Measurements from ENCODE around the gene CA5B. TPM values are rescaled to one million over a fixed set of nuclear protein-coding genes. Genes with fewer than 3 reads are reported as not detected.
A peak's percentile ranks its signal among the peaks of the same experiment; 100 is the strongest.

The CA5B gene
- total and polyA plus RNA-seq, 7 experiments from 2014 or later, result 16.4 to 64.6 (median 50.1) TPM

- peaks cover 6 to 44% (median 36%) of the 10 kb centered on the region in 7 donors for H3K4me1 Mint-ChIP-seq
Observed at GRCh38 chrX:15814771-15815365, 76.8 kb downstream of the CA5B start.

GRCh38 chrX:15815779-15816437 is 77.8 kb downstream of the CA5B start:
- H3K27ac Mint-ChIP-seq, result peak overlapping the region; percentile 24 to 88 (median 52)
- H3K4me1 Mint-ChIP-seq, result peaks cover 6 to 47% (median 36%) of the 10 kb centered on the region in 7 donors
- H3K27me3 ChIP-seq (ENCODE audit: control insufficient read depth in 2 of 2, insufficient read depth in 2 of 2, low read length in 2 of 2), result no peaks in the 10 kb centered on the region
- H3K36me3 Mint-ChIP-seq, result peaks cover 0 to 56% (median 22%) of the 10 kb centered on the region in 5 donors
- H3K9me3 Mint-ChIP-seq, result no peaks in the 10 kb centered on the region
- peaks cover 0 to 43% (median 10%) of the 10 kb centered on the region in 3 experiments for H3K36me3 ChIP-seq (ENCODE audit: control insufficient read depth in 2 of 3, insufficient read depth in 3 of 3, low read length in 3 of 3)
- no peaks in the 10 kb centered on the region for H3K9me3 ChIP-seq (ENCODE audit: control insufficient read depth in 2 of 3, low read length in 3 of 3)
- ChIA-PET POLR2A (interaction anchor here (0.7 to 1.0 kb wide), 3 partner anchors 39 to 73 kb away, joined by 3 read pairs; no protein-coding TSS in a partner anchor), CTCF (interaction anchor here (0.8 kb wide), 1 partner anchor 32 kb away, joined by 4 read pairs; no protein-coding TSS in a partner anchor)
- no peaks in the 10 kb centered on the region for H3K27me3 Mint-ChIP-seq
- DNase-seq (peak in 5 of 9 donors; percentile 11 to 32 (median 18)), ATAC-seq (peak; percentile 82)
- no peak overlapping the region for H3K4me3 ChIP-seq (ENCODE audit: low read length)
- H3K4me3 Mint-ChIP-seq, result peak overlapping the region in 5 of 10 donors; percentile 13 to 63 (median 39)
- H3K27ac ChIP-seq (ENCODE audit: low read depth, low read length), result no peak overlapping the region
- intact Hi-C loops (cut with micrococcal nuclease), result loop anchor here (1.0 to 2.0 kb wide), 6 partner anchors 25 to 879 kb away; partner anchors contain the start of genes ZRSR2 (in 2 of the 2) and AP1S2 (in 1 of the 2)
- H3K4me1 ChIP-seq (ENCODE audit: control insufficient read depth in 2 of 2, insufficient read depth in 2 of 2, low read length in 2 of 2), result peaks cover 14 to 26% of the 10 kb centered on the region in 2 donors

More at GRCh38 chrX:15814771-15815365, 76.8 kb downstream of the CA5B start:
- Histone ChIP-seq H3K4me1 (ENCODE audit: control insufficient read depth in 2 of 2, insufficient read depth in 2 of 2, low read length in 2 of 2) (peaks cover 14 to 26% of the 10 kb centered on the region in 2 donors), H3K27me3 (ENCODE audit: control insufficient read depth in 2 of 2, insufficient read depth in 2 of 2, low read length in 2 of 2) (no peaks in the 10 kb centered on the region), H3K9me3 (ENCODE audit: control insufficient read depth in 2 of 3, low read length in 3 of 3) (no peaks in the 10 kb centered on the region), H3K36me3 (ENCODE audit: control insufficient read depth in 2 of 3, insufficient read depth in 3 of 3, low read length in 3 of 3) (peaks cover 0 to 40% (median 10%) of the 10 kb centered on the region in 3 experiments), H3K4me3 (ENCODE audit: low read length) (no peak overlapping the region), H3K27ac (ENCODE audit: low read depth, low read length) (no peak overlapping the region)
- intact Hi-C loops (cut with micrococcal nuclease), result no loop called here
- POLR2A ChIA-PET, result no interaction called here
- H3K9me3 Mint-ChIP-seq, result no peaks in the 10 kb centered on the region
- peak overlapping the region in 4 of 9 donors; percentile 32 to 64 (median 50) for H3K27ac Mint-ChIP-seq
- peak overlapping the region in 1 of 10 donors; percentile 23 for H3K4me3 Mint-ChIP-seq
- no peak for ATAC-seq
- peaks cover 0 to 53% (median 16%) of the 10 kb centered on the region in 5 donors for H3K36me3 Mint-ChIP-seq
- no peaks in the 10 kb centered on the region for H3K27me3 Mint-ChIP-seq
- CTCF ChIA-PET, result no interaction called here
- peak in 1 of 9 donors; percentile 7 for DNase-seq

- H3K36me3 Mint-ChIP-seq, result peaks cover 0 to 56% (median 22%) of the 10 kb centered on the region in 5 donors
- H3K4me3 Mint-ChIP-seq, result peak overlapping the region in 4 of 10 donors; percentile 39 to 74 (median 59)
- intact Hi-C loops (cut with micrococcal nuclease), result loop anchor here (1.0 to 2.0 kb wide), 6 partner anchors 26 to 879 kb away; partner anchors contain the start of genes ZRSR2 (in 2 of the 2) and AP1S2 (in 1 of the 2)
Observed at GRCh38 chrX:15816438-15816809, 78.4 kb downstream of the CA5B start.

GRCh38 chrX:15816886-15817285 is 78.8 kb downstream of the CA5B start:
- peak in 8 of 9 donors; percentile 28 to 59 (median 40) for DNase-seq
- intact Hi-C loops (cut with micrococcal nuclease), result loop anchor here (1.0 to 2.0 kb wide), 7 partner anchors 26 to 878 kb away; partner anchors contain the start of genes ZRSR2 (in 2 of the 2) and AP1S2 (in 1 of the 2)
- CTCF ChIA-PET, result interaction anchor here (0.8 kb wide), 1 partner anchor 33 kb away, joined by 4 read pairs; no protein-coding TSS in a partner anchor

More at GRCh38 chrX:15816438-15816809, 78.4 kb downstream of the CA5B start:
- ATAC-seq (no peak), DNase-seq (no peak)
- H3K27me3 ChIP-seq (ENCODE audit: control insufficient read depth in 2 of 2, insufficient read depth in 2 of 2, low read length in 2 of 2), result no peaks in the 10 kb centered on the region
- no peak overlapping the region for H3K27ac ChIP-seq (ENCODE audit: low read depth, low read length)
- H3K9me3 Mint-ChIP-seq, result no peaks in the 10 kb centered on the region
- H3K9me3 ChIP-seq (ENCODE audit: control insufficient read depth in 2 of 3, low read length in 3 of 3), result no peaks in the 10 kb centered on the region
- peaks cover 0 to 44% (median 10%) of the 10 kb centered on the region in 3 experiments for H3K36me3 ChIP-seq (ENCODE audit: control insufficient read depth in 2 of 3, insufficient read depth in 3 of 3, low read length in 3 of 3)
- peaks cover 14 to 26% of the 10 kb centered on the region in 2 donors for H3K4me1 ChIP-seq (ENCODE audit: control insufficient read depth in 2 of 2, insufficient read depth in 2 of 2, low read length in 2 of 2)
- no peaks in the 10 kb centered on the region for H3K27me3 Mint-ChIP-seq
- ChIA-PET POLR2A (interaction anchor here (0.7 to 1.0 kb wide), 3 partner anchors 39 to 74 kb away, joined by 3 read pairs; no protein-coding TSS in a partner anchor), CTCF (interaction anchor here (0.8 kb wide), 1 partner anchor 33 kb away, joined by 4 read pairs; no protein-coding TSS in a partner anchor)
- peak overlapping the region in 8 of 9 donors; percentile 33 to 88 (median 68) for H3K27ac Mint-ChIP-seq
- no peak overlapping the region for H3K4me3 ChIP-seq (ENCODE audit: low read length)
- H3K4me1 Mint-ChIP-seq, result peaks cover 6 to 47% (median 36%) of the 10 kb centered on the region in 7 donors

GRCh38 chrX:15820106-15821073 is 82.3 kb downstream of the CA5B start:
- Mint-ChIP-seq H3K4me1 (peaks cover 6 to 29% (median 24%) of the 10 kb centered on the region in 7 donors), H3K4me3 (no peak overlapping the region), H3K9me3 (no peaks in the 10 kb centered on the region), H3K36me3 (peaks cover 0 to 56% (median 25%) of the 10 kb centered on the region in 5 donors), H3K27ac (peak overlapping the region in 1 of 9 donors; percentile 48), H3K27me3 (no peaks in the 10 kb centered on the region)
- Histone ChIP-seq H3K9me3 (ENCODE audit: control insufficient read depth in 2 of 3, low read length in 3 of 3) (no peaks in the 10 kb centered on the region), H3K27me3 (ENCODE audit: control insufficient read depth in 2 of 2, insufficient read depth in 2 of 2, low read length in 2 of 2) (no peaks in the 10 kb centered on the region), H3K4me1 (ENCODE audit: control insufficient read depth in 2 of 2, insufficient read depth in 2 of 2, low read length in 2 of 2) (peaks cover 11 to 21% of the 10 kb centered on the region in 2 donors), H3K36me3 (ENCODE audit: control insufficient read depth in 2 of 3, insufficient read depth in 3 of 3, low read length in 3 of 3) (peaks cover 0 to 48% (median 6%) of the 10 kb centered on the region in 3 experiments), H3K27ac (ENCODE audit: low read depth, low read length) (no peak overlapping the region), H3K4me3 (ENCODE audit: low read length) (no peak overlapping the region)
- ChIA-PET CTCF (no interaction called here), POLR2A (no interaction called here)
- ATAC-seq, result no peak
- intact Hi-C loops (cut with micrococcal nuclease), result no loop called here
- DNase-seq, result no peak

More at GRCh38 chrX:15816886-15817285, 78.8 kb downstream of the CA5B start:
- peak; percentile 80 for ATAC-seq
- Histone ChIP-seq H3K4me1 (ENCODE audit: control insufficient read depth in 2 of 2, insufficient read depth in 2 of 2, low read length in 2 of 2) (peaks cover 14 to 26% of the 10 kb centered on the region in 2 donors), H3K36me3 (ENCODE audit: control insufficient read depth in 2 of 3, insufficient read depth in 3 of 3, low read length in 3 of 3) (peaks cover 0 to 47% (median 10%) of the 10 kb centered on the region in 3 experiments), H3K4me3 (ENCODE audit: low read length) (no peak overlapping the region), H3K27ac (ENCODE audit: low read depth, low read length) (no peak overlapping the region), H3K27me3 (ENCODE audit: control insufficient read depth in 2 of 2, insufficient read depth in 2 of 2, low read length in 2 of 2) (no peaks in the 10 kb centered on the region), H3K9me3 (ENCODE audit: control insufficient read depth in 2 of 3, low read length in 3 of 3) (no peaks in the 10 kb centered on the region)
- peaks cover 0 to 55% (median 23%) of the 10 kb centered on the region in 5 donors for H3K36me3 Mint-ChIP-seq
- peak overlapping the region in 8 of 10 donors; percentile 26 to 74 (median 52) for H3K4me3 Mint-ChIP-seq
- no peaks in the 10 kb centered on the region for H3K27me3 Mint-ChIP-seq
- POLR2A ChIA-PET, result interaction anchor here (0.7 kb wide), 1 partner anchor 74 kb away, joined by 3 read pairs; no protein-coding TSS in a partner anchor
- no peaks in the 10 kb centered on the region for H3K9me3 Mint-ChIP-seq
- peaks cover 6 to 47% (median 36%) of the 10 kb centered on the region in 7 donors for H3K4me1 Mint-ChIP-seq
- peak overlapping the region; percentile 53 to 88 (median 73) for H3K27ac Mint-ChIP-seq
